NCI-H82 (cell line): ENCODE measurements around the gene PHF11.
"Not testable (repeated sequence)": the region's sequence is repeated elsewhere in the genome, so short reads cannot be mapped to it uniquely, and the experiment has no call there.

ENCODE experiments used
- DNase-seq: peaks from one replicate; lab custom pipeline; 2025; lab: John Stamatoyannopoulos, UW

PHF11 gene

DNA sequence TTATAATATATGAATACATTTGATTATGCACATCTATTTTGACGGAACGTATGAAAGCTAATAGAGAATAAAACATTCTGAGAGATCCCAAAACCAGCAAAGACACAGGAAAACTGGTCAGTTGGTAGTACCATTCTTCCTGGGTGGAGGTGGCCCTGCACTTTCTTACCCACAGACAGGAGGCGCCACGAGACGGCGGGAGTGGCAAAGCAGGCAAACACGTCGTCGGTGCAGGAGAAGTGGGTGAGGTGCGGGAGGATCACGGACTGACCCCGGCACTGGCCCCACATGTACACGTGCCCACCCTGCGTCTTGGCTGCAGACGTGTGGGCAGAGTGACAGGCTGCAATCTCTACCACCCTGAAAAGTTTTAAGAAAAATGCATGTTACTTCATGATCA is 53.5 kb downstream of the PHF11 start:
- no peak for DNase-seq

DNA sequence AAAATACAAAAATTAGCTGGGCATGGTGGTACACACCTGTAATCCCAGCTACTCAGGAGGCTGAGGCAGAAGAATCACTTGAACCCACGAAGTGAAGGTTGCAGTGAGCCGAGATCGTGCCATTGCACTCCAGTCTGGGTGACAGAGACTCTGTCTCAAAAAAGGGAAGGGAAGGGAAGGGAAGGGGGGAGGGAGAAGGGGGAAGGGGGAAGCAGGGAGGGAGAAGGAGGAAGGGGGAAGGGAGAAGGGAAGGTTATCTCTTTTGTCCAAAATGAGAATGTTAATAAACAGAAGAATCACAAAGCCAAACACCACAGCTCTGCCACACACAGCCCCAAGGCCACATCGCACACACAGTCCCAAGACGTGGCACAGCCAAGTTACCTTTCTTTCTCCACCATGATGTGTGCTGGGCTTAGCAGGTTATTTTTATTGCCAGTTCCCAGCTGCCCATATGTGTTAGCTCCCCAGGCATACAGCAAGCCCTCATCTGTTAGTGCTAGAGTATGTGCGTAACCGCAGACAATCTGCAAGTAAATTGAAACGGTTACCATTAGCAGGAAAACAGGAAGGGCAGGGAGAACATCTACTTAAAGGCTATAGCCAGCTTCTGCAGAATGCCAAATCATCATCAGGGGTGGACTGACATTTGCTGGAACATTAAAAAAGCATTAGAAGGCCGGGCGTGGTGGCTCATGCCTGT is 55.3 kb downstream of the PHF11 start:
- DNase-seq, result no peak

DNA sequence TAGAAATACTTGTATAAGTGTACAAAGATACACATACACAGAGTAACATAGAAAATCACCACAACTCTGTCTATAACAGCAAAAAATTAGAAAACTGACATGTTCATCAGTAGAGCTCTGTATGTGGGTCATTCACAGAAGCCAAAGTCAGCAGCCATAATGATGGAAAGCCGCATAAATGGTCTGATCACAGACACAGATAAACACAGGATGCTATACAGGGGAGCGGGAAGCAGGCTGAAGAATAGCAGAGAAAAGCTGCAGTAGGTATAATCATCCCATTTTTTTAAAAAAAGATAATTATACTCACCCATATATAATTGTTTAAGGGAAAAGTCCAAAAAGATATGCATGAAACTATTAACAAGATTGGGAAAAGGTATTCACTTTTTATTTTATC is 58.1 kb downstream of the PHF11 start:
- no peak for DNase-seq

DNA sequence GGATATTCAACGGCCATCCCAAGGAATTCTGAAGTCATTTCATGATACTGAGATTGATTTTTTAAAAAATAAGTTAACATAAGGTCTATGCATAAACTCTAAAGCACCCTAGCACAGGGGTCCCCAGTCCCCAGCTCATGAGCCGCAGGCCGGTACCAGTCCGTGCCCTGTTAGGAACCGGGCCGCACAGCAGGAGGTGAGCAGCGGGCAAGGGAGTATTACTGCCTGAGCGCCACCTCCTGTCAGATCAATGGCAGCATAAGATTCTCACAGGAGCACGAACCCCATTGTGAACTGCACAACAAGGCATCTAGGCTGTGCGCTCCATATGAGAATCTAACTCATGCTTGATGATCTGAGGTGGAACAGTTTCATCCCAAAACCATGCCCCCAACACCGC is 58.6 kb downstream of the PHF11 start:
- DNase-seq, result no peak

DNA sequence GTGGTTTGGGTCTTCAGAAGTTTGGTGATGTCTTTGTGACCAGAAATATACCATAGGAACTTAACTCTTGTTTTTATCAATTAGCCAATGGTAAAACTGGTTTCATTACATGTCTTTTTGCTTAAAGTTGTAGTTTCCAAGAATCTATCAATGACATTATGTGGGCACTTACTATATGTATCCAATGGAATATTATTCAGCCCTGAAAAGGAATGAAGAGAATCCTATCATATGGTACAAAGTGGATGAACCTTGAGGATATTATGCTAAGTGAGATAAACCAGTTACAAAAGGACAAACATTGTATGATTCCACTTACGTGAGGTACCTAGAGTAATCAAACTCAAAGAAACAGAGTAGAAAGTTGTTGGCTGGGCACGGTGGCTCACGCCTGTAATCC is 63.3 kb downstream of the PHF11 start:
- no peak for DNase-seq

DNA sequence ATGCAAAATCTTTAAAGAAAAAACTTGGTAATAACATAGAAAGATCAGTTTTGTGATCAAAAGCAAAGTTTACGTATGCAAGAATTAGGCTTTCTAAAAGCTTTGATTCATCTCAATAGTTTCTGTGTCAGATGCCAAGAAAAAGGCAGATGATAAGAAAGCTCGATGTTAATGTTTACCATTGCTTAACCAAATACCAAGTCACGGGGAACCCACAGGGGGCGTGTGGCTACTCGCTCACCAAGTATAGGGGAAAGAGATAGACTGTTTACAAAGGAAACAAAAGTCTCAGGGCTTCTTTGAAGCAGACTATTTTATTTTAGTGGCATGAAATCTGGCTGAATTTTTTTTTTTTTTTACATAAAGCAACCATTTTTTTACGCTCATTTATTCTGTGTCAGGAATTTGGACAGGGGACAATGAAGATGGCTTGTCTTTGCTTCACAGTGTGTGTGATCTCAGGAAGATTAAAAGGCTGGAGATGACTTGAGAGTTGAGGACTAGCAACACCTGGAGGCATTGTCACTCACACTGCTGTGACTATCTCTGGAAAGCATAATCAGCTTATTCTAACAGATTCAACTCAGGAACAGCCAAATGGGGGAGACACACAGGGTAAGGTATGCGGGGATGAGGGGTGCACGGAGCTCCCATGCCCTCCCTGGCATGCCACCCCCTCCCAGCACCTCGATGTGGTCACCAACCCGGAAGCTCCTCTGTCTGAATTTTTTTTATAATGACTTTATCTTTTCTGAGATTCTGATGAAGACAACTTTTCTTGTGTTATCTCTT is 64.7 kb downstream of the PHF11 start:
- peak; percentile 88 for DNase-seq

DNA sequence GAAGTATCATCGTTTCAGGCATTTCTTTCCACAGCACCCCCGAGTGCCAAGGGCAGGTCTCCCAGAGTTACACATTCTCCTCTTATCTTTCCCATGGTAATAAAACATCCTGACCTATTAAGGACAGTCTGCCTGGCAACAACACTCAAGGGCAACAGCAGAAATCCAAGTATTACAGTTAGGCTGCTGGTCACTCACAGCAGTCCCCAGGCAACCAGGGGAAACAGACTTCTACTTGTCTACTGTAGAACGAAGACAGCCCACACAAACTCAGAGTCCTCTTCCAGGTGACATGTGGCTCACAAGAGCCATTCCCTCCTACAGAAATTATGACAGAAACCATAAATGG is 65.3 kb downstream of the PHF11 start:
- DNase-seq, result peak; percentile 63

DNA sequence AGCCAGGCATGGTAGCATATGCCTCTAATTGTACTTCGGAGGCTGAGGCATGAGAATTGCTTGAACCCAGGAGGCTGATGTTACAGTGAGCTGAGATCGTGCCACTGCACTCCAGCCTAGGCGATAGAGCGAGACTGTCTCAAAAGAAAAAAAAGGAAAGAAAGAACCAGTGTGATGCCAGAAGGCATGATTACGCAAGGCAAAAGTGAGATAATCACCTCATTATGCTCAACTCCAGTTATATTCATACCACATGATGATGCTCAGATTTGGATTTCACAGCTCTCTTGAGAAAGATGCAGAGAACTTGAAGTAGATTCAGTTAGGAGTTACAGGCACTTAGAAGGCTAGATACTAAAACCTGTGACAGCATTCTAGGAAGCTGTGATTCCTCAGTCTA is 67.8 kb downstream of the PHF11 start:
- no peak for DNase-seq

DNA sequence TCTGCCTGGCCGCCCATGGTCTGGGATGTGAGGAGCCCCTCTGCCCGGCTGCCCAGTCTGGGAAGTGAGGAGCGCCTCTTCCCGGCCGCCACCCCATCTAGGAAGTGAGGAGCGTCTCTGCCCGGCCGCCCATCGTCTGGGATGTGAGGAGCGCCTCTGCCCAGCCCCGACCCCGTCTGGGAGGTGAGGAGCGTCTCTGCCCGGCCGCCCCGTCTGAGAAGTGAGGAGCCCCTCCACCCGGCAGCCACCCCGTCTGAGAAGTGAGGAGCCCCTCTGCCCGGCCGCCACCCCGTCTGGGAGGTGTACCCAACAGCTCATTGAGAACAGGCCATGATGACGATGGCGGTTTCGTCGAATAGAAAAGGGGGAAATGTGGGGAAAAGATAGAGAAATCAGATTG is 69.7 kb downstream of the PHF11 start:
- DNase-seq, result not testable (repeated sequence)

DNA sequence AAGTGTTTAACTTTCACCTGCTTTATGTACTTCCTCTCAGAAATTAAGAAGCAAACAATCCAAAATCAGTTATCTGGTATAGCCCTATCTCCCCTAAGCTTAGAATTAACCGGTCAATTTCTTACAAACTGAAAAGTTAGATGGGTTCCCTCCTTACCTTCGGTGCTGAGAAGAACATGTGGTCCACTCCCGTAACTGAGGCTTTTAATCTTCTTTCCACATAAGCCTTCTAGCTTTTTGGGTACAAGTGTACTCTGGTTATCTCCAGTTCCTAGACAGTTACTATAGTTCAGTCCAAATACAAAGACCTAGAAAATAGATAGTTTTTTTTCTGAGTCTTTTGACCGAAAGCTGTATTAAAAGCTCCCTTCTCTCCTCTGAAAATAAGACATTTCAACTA is 70.7 kb downstream of the PHF11 start:
- DNase-seq, result no peak

DNA sequence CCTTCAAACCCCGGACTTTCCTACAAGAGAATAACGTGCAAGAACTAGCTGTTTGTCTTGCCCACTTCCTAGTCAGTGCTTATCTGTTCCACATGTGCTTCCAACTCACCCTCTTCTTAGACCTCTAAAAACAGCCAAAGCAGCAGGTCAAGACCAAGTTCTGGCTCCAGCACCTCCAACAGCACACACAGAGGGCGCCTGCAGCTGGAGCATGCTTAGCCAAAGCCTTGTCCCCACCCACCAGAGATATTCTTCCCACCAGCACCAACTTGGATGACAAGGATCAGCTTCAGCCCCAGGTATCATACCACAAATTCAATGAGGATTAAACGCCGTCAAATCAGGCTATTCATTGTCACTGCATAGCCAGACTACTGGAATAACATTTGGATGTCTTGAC is 71.7 kb downstream of the PHF11 start:
- DNase-seq, result peak; percentile 22

DNA sequence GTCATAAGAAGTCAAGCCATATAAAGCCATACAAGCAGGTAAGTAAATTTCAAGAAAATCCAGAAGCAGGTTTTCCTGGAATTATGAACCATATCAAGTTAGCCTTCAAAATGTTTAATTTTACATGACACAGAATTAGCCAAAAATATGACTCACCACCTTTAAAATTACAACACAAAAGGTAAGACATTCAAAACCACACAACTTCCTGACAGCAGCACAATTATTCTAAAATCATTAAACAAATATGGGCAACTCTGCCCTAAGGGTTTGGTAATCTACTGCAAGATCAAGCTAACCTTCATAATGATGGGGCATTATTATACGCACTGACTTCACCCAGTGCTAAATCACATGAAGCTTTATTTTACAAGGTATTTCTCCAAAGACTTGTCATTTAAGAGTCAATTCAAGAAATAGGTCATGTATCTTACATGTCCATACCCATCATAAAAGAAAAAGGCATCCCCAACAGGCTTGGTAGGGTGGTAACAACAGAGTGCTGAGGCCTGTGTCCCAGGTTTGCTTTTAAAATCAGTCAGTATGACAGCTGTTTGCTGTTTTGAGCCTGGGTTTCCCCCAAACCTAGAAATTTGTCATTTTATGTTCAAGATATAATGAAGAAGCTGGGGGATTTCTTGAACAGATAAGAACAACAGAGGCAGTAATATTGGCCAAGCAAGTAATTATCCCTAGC is 74.4 kb downstream of the PHF11 start:
- no peak for DNase-seq

DNA sequence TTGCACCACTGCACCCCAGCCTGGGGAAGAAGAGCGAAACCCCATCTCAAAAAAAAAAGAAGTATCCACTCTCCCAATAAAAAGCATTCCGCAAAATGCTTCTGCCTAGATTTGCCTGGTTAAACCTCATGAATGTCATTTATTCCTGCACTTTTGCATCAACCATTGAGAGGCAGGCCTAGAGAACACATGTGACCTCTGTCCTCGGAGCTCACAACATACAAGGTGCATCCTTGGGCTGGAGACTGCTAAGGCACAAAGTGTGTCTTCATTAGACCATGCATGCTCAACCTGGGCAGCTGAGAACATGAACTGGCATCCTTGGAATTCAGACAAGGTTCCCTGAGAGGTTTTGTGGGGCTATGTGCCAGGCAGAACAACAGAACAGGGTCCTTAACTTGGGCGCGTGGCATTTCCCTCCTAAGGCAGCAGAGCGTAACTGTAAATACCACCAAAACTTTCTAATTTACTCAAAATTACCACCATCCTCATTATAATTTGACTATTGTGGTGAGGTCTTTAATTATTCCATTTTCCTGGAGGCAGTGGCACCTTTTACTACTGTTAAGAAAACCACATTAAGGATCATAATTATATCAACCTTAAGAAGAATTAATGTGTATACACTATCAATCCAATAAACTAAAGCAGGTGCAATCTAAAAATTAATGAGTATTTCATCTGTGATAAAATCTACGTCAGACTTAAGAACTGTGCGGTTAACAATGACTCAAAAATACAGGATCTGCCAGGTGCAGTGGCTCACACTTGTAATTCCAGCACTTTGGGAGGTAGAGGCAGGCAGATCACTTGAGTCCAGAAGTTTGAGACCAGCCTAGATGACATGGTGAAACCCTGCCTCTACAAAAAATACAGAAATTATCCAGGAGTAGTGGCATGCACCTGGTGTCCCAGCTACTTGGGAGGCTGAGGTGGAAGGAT is 75.8 kb downstream of the PHF11 start:
- no peak for DNase-seq
